Measurements from ENCODE around the gene OR2D3.
"Not testable (repeated sequence)": the region's sequence is repeated elsewhere in the genome, so short reads cannot be mapped to it uniquely, and the experiment has no call there.

OR2D3 gene

DNA sequence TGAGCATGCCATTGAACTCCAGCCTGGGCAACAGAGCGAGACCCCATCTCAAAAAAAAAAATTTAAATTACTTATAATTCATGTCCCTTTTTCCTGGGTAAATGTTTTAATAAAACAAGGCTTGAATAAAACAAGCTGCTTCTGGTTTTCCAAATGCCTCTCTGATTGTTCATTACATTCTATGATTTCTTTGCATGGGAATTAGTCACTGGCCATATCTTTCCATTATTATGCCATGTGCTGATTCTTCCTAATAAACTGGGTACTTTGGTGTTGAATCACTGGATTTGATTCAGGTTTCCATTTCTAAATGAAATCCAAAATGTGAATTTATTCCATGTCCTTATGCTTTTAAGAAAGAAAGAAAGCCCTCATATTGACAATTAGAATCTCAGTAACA lies 48.0 kb downstream of the OR2D3 start:
- H3K9me3 ChIP-seq (ENCODE audit: insufficient read depth, low read length) = no peaks in the 10 kb centered on the region
- no peak overlapping the region for H3K27ac ChIP-seq (ENCODE audit: low read depth, low read length)
- H3K9me2 ChIP-seq (replicated peaks; ENCODE audit: insufficient read depth, low read length) = no peaks in the 10 kb centered on the region
- no peak overlapping the region for H3K4me2 ChIP-seq (ENCODE audit: low read depth, low read length, poor library complexity, severe bottlenecking)
- no peaks in the 10 kb centered on the region for H4K20me1 ChIP-seq (ENCODE audit: low read depth, low read length)
- no peak overlapping the region for H2AFZ ChIP-seq (ENCODE audit: low read depth, low read length, severe bottlenecking)
- H3K9ac ChIP-seq (ENCODE audit: low read length) = no peak overlapping the region
- no peaks in the 10 kb centered on the region for H3F3A ChIP-seq (ENCODE audit: insufficient read depth)
- H3K79me2 ChIP-seq (ENCODE audit: insufficient read depth, low read length) = no peaks in the 10 kb centered on the region
- TF ChIP-seq, protein P1, sequence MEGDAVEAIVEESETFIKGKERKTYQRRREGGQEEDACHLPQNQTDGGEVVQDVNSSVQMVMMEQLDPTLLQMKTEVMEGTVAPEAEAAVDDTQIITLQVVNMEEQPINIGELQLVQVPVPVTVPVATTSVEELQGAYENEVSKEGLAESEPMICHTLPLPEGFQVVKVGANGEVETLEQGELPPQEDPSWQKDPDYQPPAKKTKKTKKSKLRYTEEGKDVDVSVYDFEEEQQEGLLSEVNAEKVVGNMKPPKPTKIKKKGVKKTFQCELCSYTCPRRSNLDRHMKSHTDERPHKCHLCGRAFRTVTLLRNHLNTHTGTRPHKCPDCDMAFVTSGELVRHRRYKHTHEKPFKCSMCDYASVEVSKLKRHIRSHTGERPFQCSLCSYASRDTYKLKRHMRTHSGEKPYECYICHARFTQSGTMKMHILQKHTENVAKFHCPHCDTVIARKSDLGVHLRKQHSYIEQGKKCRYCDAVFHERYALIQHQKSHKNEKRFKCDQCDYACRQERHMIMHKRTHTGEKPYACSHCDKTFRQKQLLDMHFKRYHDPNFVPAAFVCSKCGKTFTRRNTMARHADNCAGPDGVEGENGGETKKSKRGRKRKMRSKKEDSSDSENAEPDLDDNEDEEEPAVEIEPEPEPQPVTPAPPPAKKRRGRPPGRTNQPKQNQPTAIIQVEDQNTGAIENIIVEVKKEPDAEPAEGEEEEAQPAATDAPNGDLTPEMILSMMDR (IDR thresholded peaks at IDR 0.05; ENCODE audit: insufficient read depth, low read length, poor library complexity, severe bottlenecking) = no peak
- no peak for TF ChIP-seq EZH2phosphoT487 (conservative IDR thresholded peaks at IDR 0.05; ENCODE audit: low read length)
- H3K36me3 ChIP-seq (ENCODE audit: low read length) = no peaks in the 10 kb centered on the region
- H3K27me3 ChIP-seq (ENCODE audit: low read length) = no peaks in the 10 kb centered on the region
- H3K4me3 ChIP-seq (ENCODE audit: insufficient read depth, low read length, poor library complexity, severe bottlenecking) = no peak overlapping the region

DNA sequence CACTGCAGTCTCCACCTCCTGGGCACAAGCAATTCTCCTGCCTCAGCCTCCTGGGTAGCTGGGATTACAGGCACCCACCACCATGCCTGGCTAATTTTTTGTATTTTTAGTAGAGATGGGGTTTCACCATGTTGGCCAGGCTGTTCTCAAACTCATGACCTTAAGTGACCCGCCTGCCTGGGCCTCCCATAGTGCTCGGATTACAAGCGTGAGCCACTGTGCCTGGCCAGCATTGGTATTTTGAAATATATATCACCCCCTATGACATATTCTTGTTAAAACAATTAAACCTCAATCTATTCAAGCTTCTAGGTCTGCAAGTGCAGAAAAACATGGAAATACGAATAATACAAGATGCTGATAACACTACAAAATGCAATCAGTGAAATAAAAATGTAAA lies 49.1 kb downstream of the OR2D3 start:
- not testable (repeated sequence) for H3F3A ChIP-seq (ENCODE audit: insufficient read depth); H3K9me2 ChIP-seq (replicated peaks; ENCODE audit: insufficient read depth, low read length); H3K79me2 ChIP-seq (ENCODE audit: insufficient read depth, low read length); H3K27ac ChIP-seq (ENCODE audit: low read depth, low read length); H3K27me3 ChIP-seq (ENCODE audit: low read length); H3K9ac ChIP-seq (ENCODE audit: low read length); H3K36me3 ChIP-seq (ENCODE audit: low read length); H3K4me3 ChIP-seq (ENCODE audit: insufficient read depth, low read length, poor library complexity, severe bottlenecking); H4K20me1 ChIP-seq (ENCODE audit: low read depth, low read length); H2AFZ ChIP-seq (ENCODE audit: low read depth, low read length, severe bottlenecking); H3K9me3 ChIP-seq (ENCODE audit: insufficient read depth, low read length); H3K4me2 ChIP-seq (ENCODE audit: low read depth, low read length, poor library complexity, severe bottlenecking)

Data from SU-DHL-6 (cell line).